ENCODE results near the gene BAG3.
A peak's percentile ranks its signal among the peaks of the same experiment; 100 is the strongest.

DNA sequence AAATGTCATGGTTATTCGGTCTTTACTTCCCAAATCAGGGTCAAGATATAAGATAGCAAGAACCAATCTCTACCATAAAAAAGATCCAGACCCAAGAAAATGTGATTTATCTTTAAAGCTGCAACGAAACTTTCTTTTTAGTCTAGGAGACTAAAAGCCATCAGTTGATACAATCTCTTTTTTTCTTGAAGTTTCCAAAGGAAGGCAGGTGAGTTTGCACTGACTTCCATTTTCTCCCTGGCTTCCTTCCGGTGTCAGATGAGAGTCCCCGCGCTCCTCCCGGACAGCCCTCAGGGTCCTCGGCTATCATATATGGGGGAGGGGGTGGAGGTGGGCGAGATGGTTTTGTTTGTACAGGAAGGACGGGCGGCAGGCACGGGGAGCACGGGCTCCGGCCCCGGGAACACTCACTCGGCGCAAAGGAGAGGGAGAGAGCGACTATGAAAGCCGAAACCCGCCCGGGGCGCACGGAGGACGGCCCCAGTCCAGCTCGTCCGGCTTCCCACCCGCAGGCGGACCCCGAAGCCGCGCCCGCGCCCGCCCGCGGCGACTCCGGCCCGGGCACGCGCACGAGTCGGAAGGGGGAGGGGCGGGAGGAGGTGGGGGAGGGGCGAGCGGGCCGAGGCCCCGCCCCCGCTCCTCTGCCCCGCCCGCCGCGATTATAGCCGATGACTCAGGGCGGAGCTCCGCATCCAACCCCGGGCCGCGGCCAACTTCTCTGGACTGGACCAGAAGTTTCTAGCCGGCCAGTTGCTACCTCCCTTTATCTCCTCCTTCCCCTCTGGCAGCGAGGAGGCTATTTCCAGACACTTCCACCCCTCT, at the start of gene BAG3:
- TF ChIP-seq EP300 (IDR thresholded peaks at IDR 0.05; ENCODE audit: borderline replicate concordance) (peak; percentile 49), TCF12 (IDR thresholded peaks at IDR 0.05; ENCODE audit: low read depth) (peak; percentile 60), TEAD4 (IDR thresholded peaks at IDR 0.05) (no peak), YY1 (IDR thresholded peaks at IDR 0.05; ENCODE audit: low read depth) (peak; percentile 69), CEBPB (IDR thresholded peaks at IDR 0.05) (no peak)
- TF ChIP-seq, protein P1, sequence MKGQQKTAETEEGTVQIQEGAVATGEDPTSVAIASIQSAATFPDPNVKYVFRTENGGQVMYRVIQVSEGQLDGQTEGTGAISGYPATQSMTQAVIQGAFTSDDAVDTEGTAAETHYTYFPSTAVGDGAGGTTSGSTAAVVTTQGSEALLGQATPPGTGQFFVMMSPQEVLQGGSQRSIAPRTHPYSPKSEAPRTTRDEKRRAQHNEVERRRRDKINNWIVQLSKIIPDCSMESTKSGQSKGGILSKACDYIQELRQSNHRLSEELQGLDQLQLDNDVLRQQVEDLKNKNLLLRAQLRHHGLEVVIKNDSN (IDR thresholded peaks at IDR 0.05) = peak; percentile 22; the same call in 1 of the 2 replicates
- TF ChIP-seq, protein P2, sequence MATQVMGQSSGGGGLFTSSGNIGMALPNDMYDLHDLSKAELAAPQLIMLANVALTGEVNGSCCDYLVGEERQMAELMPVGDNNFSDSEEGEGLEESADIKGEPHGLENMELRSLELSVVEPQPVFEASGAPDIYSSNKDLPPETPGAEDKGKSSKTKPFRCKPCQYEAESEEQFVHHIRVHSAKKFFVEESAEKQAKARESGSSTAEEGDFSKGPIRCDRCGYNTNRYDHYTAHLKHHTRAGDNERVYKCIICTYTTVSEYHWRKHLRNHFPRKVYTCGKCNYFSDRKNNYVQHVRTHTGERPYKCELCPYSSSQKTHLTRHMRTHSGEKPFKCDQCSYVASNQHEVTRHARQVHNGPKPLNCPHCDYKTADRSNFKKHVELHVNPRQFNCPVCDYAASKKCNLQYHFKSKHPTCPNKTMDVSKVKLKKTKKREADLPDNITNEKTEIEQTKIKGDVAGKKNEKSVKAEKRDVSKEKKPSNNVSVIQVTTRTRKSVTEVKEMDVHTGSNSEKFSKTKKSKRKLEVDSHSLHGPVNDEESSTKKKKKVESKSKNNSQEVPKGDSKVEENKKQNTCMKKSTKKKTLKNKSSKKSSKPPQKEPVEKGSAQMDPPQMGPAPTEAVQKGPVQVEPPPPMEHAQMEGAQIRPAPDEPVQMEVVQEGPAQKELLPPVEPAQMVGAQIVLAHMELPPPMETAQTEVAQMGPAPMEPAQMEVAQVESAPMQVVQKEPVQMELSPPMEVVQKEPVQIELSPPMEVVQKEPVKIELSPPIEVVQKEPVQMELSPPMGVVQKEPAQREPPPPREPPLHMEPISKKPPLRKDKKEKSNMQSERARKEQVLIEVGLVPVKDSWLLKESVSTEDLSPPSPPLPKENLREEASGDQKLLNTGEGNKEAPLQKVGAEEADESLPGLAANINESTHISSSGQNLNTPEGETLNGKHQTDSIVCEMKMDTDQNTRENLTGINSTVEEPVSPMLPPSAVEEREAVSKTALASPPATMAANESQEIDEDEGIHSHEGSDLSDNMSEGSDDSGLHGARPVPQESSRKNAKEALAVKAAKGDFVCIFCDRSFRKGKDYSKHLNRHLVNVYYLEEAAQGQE (IDR thresholded peaks at IDR 0.05; ENCODE audit: low read depth) = no peak
